HCT116 (cell line): ENCODE data around the gene SLC35C1.

Experiments
- ATF3 ChIP-seq: IDR thresholded peaks from 2 replicates; pipeline ENCODE4 v1.6.1; 2012
- CEBPB ChIP-seq: IDR thresholded peaks from 2 replicates; pipeline ENCODE4 v1.6.1; 2012; ENCODE audit warnings: low read depth
- EZH2 ChIP-seq: fragments of 200-600 bp; sonication (generic); IDR thresholded peaks from 2 replicates; pipeline ENCODE4 v1.6.1; 2017; ENCODE audit warnings: antibody characterized with exemption, mixed run types
- FOSL1 ChIP-seq: IDR thresholded peaks from 2 replicates; pipeline ENCODE4 v1.6.1; 2012; ENCODE audit warnings: low read depth
- MAX ChIP-seq: IDR thresholded peaks from 2 replicates; pipeline ENCODE4 v1.6.1; 2012
- POLR2A ChIP-seq: IDR thresholded peaks from 2 replicates; pipeline ENCODE4 v1.7.0; 2011; ENCODE audit warnings: borderline replicate concordance; ENCODE audit not compliant: insufficient read depth, insufficient read length; ENCODE audit errors: extremely low read depth
- SP1 ChIP-seq: IDR thresholded peaks from 2 replicates; pipeline ENCODE4 v1.6.1; 2012; ENCODE audit warnings: low read depth
- ZNF274 ChIP-seq: fragments of 200-500 bp; sonication (Bioruptor generic); IDR thresholded peaks from 2 replicates; pipeline ENCODE4 v1.6.1; 2014; ENCODE audit warnings: mild to moderate bottlenecking, low read depth, low read length, inconsistent platforms
- TF ChIP-seq, protein P1 (sequence below): IDR thresholded peaks from 2 replicates; pipeline ENCODE4 v1.6.1; 2012; ENCODE audit warnings: low read depth
- TF ChIP-seq, protein P2 (sequence below): IDR thresholded peaks from 2 replicates; pipeline ENCODE4 v1.6.1; 2011; ENCODE audit warnings: mild to moderate bottlenecking, low read length, moderate library complexity; ENCODE audit not compliant: insufficient replicate concordance; ENCODE audit errors: extremely low read depth
- TF ChIP-seq, protein P3 (sequence below), 3 experiments: fragments of 200-600 bp in 1 of 3; sonication (generic) in 1 of 3; IDR thresholded peaks in 2 of 3; conservative IDR thresholded peaks in 1 of 3; 2 replicates each; pipeline ENCODE4 v1.5.1; 2012 to 2017; ENCODE audit warnings: low read depth in 2 of 3, low read length in 2 of 3, antibody characterized with exemption in 1 of 3, borderline replicate concordance in 1 of 3, control low read depth in 1 of 3, mild to moderate bottlenecking in 1 of 3, mixed read lengths in 1 of 3, mixed run types in 1 of 3, moderate library complexity in 1 of 3; ENCODE audit not compliant: insufficient read depth in 1 of 3

DNA sequence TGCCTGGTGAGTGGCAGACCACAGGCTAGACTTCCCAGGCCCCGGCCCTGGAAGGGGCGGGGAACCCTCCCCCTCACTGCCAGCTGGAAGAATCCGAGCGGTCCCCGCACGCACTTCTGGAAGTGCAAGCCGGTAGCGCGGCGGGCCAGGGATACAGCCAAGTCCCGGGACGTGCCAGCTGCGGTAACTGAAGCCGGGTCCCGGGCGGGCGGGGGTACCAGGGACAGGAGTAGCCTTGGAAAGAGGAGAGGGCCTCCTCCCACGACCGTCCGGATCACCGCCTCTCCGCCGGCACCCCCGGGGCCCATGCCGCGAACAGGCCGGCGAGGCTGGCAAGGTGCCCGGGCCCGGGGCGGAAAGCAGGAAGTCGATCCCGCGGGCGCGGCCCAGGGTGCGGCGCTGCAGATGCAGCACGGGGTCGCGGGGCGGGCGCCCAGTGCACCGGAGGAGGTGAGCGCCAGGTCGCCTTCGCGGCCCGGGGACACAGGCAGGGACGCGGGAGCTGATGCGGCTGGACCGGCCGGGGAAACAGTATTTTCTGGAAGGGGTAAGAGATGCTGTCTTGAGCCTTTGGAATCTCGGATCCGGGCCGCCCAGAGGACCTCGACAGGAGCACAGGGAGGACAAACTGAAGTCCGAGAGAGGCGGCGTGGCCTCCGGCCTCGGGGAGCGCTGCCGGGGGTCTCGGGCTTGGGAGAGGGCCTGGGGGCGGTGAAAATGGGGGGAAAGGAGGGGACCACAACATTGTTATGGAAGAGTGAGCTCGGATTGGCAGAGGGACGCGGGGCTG is 783 bp upstream of the SLC35C1 start:
- TF ChIP-seq, protein P1, sequence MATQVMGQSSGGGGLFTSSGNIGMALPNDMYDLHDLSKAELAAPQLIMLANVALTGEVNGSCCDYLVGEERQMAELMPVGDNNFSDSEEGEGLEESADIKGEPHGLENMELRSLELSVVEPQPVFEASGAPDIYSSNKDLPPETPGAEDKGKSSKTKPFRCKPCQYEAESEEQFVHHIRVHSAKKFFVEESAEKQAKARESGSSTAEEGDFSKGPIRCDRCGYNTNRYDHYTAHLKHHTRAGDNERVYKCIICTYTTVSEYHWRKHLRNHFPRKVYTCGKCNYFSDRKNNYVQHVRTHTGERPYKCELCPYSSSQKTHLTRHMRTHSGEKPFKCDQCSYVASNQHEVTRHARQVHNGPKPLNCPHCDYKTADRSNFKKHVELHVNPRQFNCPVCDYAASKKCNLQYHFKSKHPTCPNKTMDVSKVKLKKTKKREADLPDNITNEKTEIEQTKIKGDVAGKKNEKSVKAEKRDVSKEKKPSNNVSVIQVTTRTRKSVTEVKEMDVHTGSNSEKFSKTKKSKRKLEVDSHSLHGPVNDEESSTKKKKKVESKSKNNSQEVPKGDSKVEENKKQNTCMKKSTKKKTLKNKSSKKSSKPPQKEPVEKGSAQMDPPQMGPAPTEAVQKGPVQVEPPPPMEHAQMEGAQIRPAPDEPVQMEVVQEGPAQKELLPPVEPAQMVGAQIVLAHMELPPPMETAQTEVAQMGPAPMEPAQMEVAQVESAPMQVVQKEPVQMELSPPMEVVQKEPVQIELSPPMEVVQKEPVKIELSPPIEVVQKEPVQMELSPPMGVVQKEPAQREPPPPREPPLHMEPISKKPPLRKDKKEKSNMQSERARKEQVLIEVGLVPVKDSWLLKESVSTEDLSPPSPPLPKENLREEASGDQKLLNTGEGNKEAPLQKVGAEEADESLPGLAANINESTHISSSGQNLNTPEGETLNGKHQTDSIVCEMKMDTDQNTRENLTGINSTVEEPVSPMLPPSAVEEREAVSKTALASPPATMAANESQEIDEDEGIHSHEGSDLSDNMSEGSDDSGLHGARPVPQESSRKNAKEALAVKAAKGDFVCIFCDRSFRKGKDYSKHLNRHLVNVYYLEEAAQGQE = no peak
- TF ChIP-seq EZH2 (no peak), CEBPB (no peak), MAX (peak; percentile 52), ATF3 (no peak), POLR2A (peak; percentile 7), FOSL1 (no peak), ZNF274 (no peak), SP1 (no peak)
- TF ChIP-seq, protein P2, sequence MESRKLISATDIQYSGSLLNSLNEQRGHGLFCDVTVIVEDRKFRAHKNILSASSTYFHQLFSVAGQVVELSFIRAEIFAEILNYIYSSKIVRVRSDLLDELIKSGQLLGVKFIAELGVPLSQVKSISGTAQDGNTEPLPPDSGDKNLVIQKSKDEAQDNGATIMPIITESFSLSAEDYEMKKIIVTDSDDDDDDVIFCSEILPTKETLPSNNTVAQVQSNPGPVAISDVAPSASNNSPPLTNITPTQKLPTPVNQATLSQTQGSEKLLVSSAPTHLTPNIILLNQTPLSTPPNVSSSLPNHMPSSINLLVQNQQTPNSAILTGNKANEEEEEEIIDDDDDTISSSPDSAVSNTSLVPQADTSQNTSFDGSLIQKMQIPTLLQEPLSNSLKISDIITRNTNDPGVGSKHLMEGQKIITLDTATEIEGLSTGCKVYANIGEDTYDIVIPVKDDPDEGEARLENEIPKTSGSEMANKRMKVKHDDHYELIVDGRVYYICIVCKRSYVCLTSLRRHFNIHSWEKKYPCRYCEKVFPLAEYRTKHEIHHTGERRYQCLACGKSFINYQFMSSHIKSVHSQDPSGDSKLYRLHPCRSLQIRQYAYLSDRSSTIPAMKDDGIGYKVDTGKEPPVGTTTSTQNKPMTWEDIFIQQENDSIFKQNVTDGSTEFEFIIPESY = no peak
- TF ChIP-seq, protein P3, sequence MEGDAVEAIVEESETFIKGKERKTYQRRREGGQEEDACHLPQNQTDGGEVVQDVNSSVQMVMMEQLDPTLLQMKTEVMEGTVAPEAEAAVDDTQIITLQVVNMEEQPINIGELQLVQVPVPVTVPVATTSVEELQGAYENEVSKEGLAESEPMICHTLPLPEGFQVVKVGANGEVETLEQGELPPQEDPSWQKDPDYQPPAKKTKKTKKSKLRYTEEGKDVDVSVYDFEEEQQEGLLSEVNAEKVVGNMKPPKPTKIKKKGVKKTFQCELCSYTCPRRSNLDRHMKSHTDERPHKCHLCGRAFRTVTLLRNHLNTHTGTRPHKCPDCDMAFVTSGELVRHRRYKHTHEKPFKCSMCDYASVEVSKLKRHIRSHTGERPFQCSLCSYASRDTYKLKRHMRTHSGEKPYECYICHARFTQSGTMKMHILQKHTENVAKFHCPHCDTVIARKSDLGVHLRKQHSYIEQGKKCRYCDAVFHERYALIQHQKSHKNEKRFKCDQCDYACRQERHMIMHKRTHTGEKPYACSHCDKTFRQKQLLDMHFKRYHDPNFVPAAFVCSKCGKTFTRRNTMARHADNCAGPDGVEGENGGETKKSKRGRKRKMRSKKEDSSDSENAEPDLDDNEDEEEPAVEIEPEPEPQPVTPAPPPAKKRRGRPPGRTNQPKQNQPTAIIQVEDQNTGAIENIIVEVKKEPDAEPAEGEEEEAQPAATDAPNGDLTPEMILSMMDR (IDR thresholded peaks at IDR 0.05 in 2 of 3, conservative IDR thresholded peaks at IDR 0.05 in 1 of 3; ENCODE audit: borderline replicate concordance in 1 of 3, insufficient read depth in 1 of 3, low read depth in 2 of 3, low read length in 2 of 3) = no peak
